ENCODE measurements around the gene YOD1.

The YOD1 gene

DNA sequence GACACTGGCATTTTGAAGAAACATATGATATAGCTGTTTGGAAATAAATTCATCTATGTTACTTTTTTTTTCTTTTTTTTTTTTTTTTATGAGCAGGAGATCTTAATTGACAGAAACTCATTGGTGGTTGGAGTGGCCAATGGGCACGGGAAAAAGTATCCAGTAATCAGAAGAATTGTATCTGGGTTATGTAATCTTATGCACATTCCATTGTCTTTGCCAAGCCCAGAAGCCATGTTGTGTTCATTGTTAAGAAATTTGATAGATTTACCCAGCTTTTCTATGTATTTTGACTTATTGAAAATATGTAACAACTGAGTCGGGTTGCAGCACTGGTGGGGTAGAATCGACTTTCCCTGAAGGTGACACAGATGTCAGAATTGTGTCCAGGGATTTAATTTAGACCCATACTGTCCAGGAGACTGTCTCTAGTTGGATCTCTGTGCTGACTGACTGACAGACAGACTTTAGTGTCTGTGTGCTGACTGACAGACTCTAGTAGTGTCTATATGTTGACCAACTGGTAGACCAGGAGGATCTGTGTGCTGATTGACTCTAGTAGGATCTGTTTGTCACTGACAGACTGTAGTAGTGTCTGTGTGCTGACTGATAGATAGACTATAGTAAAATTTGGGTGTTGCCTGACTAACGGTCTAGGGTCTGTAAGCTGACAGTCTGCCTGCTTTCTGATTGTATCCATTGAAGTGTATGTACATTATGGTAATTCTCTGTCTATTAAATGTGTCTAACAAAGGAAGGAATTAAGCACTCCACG is 25.4 kb upstream of the YOD1 start:
- no peaks in the 10 kb centered on the region for H3K36me3 ChIP-seq (ENCODE audit: insufficient read depth, low read length)

DNA sequence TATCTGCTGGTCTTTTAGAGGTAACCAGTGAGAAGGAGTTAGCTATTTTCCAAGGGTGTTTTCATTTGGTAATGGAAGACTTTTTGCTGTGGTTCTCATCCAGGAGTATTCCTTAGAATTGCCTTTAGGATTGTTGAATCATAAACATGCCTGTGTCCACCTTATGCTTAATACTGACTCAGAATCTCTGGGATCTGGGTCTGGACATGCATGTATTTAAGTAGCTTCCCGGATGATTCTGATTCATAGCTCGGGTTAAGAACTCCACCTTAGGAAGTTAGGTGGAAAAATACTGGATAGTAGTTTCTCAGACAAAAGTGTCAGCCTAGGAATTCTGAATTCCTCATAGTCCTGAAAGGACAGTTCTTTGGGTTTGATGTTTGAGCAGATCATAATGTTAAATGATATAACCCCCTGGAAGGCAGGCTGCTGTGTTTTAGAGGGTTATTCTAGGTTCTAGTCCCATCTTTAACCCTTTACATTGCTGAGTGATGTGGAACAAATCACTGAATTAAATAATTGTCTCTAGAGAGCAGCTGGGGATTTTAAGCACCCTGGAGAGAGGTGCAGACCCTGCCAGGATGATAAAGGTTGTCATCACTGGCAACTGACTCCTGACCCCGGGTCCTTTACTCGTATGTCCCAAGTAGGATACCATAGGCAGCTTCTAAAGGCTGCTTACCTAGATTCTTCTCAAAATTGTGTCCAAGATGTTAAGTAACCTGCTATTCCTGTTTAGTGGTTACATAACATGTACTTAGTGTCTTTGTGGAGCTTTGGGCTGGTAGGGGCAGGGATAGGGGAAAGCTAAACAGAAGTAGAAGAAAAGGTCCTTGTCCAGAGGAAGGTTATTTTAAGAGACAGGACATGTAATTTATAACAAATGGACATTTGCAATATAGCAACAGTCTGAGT is 23.2 kb upstream of the YOD1 start:
- Histone ChIP-seq H3K36me3 (ENCODE audit: insufficient read depth, low read length) (no peaks in the 10 kb centered on the region), H3K9ac (ENCODE audit: low read depth, low read length) (no peak overlapping the region), H3K4me1 (ENCODE audit: insufficient read depth, low read length) (0 out of 2 replicates have a peak, but pooled peaks cover 4% of the 10 kb centered on the region), H3K79me2 (ENCODE audit: insufficient read depth, low read length) (no peaks in the 10 kb centered on the region), H3K4me3 (ENCODE audit: low read depth in 1 of 2, low read length in 2 of 2) (no peak overlapping the region), H4K20me1 (ENCODE audit: insufficient read depth, low read length) (no peaks in the 10 kb centered on the region), H3K9me3 (ENCODE audit: insufficient read depth, low read length, severe bottlenecking) (no peaks in the 10 kb centered on the region), H2AFZ (ENCODE audit: low read depth, low read length) (no peak overlapping the region), H3K27me3 (ENCODE audit: insufficient read depth, low read length, poor library complexity) (peaks cover 6% of the 10 kb centered on the region), H3K27ac (ENCODE audit: low read length) (no peak overlapping the region), H3K4me2 (ENCODE audit: insufficient read depth, low read length) (no peak overlapping the region)
- TF ChIP-seq, protein P1, sequence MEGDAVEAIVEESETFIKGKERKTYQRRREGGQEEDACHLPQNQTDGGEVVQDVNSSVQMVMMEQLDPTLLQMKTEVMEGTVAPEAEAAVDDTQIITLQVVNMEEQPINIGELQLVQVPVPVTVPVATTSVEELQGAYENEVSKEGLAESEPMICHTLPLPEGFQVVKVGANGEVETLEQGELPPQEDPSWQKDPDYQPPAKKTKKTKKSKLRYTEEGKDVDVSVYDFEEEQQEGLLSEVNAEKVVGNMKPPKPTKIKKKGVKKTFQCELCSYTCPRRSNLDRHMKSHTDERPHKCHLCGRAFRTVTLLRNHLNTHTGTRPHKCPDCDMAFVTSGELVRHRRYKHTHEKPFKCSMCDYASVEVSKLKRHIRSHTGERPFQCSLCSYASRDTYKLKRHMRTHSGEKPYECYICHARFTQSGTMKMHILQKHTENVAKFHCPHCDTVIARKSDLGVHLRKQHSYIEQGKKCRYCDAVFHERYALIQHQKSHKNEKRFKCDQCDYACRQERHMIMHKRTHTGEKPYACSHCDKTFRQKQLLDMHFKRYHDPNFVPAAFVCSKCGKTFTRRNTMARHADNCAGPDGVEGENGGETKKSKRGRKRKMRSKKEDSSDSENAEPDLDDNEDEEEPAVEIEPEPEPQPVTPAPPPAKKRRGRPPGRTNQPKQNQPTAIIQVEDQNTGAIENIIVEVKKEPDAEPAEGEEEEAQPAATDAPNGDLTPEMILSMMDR (IDR thresholded peaks at IDR 0.05; ENCODE audit: borderline replicate concordance, extremely low read depth, low read length, poor library complexity, severe bottlenecking) = no peak
- TF ChIP-seq EZH2 (IDR thresholded peaks at IDR 0.05; ENCODE audit: borderline replicate concordance, low read depth, low read length, severe bottlenecking) = no peak
- no peak for DNase-seq
- ATAC-seq (ENCODE audit: insufficient read depth, low read depth) = no peak

More for the DNA sequence above, 25.4 kb upstream of the YOD1 start:
- ATAC-seq (ENCODE audit: insufficient read depth, low read depth) (no peak), DNase-seq (no peak)
- H3K4me1 ChIP-seq (ENCODE audit: insufficient read depth, low read length) = no peaks in the 10 kb centered on the region
- H3K9me3 ChIP-seq (ENCODE audit: insufficient read depth, low read length, severe bottlenecking) = no peaks in the 10 kb centered on the region
- no peak overlapping the region for H2AFZ ChIP-seq (ENCODE audit: low read depth, low read length)
- H3K79me2 ChIP-seq (ENCODE audit: insufficient read depth, low read length) = no peaks in the 10 kb centered on the region
- no peak overlapping the region for H3K9ac ChIP-seq (ENCODE audit: low read depth, low read length)
- TF ChIP-seq, protein P1 (IDR thresholded peaks at IDR 0.05; ENCODE audit: borderline replicate concordance, extremely low read depth, low read length, poor library complexity, severe bottlenecking) = no peak
- TF ChIP-seq EZH2 (IDR thresholded peaks at IDR 0.05; ENCODE audit: borderline replicate concordance, low read depth, low read length, severe bottlenecking) = no peak
- H3K27me3 ChIP-seq (ENCODE audit: insufficient read depth, low read length, poor library complexity) = peaks cover 6% of the 10 kb centered on the region
- H3K4me3 ChIP-seq (ENCODE audit: low read depth in 1 of 2, low read length in 2 of 2) = no peak overlapping the region
- H3K4me2 ChIP-seq (ENCODE audit: insufficient read depth, low read length) = no peak overlapping the region
- H4K20me1 ChIP-seq (ENCODE audit: insufficient read depth, low read length) = no peaks in the 10 kb centered on the region
- no peak overlapping the region for H3K27ac ChIP-seq (ENCODE audit: low read length)

DNA sequence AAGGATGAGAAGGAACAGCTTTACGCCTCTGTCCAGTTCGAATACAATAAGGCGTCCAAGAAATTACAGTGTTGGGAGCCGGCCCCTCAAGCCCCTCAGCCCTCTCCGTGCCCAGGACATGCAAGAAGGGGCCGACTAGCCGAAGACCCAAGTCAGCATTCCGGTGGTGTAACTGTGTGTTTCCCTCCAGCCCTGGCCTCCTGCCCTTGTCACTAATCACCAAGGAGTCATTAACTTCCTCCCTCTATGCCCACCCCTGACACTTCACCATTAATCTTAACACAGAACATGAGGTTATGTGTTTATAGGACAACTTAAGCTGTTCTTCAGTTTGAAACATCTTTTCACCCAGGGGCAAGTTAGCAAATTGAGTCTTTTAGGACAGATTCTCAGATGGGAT is 21.2 kb upstream of the YOD1 start:
- 0 out of 2 replicates have a peak, but pooled peaks cover 4% of the 10 kb centered on the region for H3K4me1 ChIP-seq (ENCODE audit: insufficient read depth, low read length)
- H3K27ac ChIP-seq (ENCODE audit: low read length) = no peak overlapping the region
- H3K4me3 ChIP-seq (ENCODE audit: low read depth in 1 of 2, low read length in 2 of 2) = no peak overlapping the region
- no peak overlapping the region for H2AFZ ChIP-seq (ENCODE audit: low read depth, low read length)
- peaks cover 6% of the 10 kb centered on the region for H3K27me3 ChIP-seq (ENCODE audit: insufficient read depth, low read length, poor library complexity)
- no peaks in the 10 kb centered on the region for H3K9me3 ChIP-seq (ENCODE audit: insufficient read depth, low read length, severe bottlenecking)
- H3K9ac ChIP-seq (ENCODE audit: low read depth, low read length) = no peak overlapping the region
- H3K4me2 ChIP-seq (ENCODE audit: insufficient read depth, low read length) = no peak overlapping the region
- H4K20me1 ChIP-seq (ENCODE audit: insufficient read depth, low read length) = no peaks in the 10 kb centered on the region
- ATAC-seq (ENCODE audit: insufficient read depth, low read depth) (no peak), DNase-seq (no peak)
- TF ChIP-seq, protein P1 (IDR thresholded peaks at IDR 0.05; ENCODE audit: borderline replicate concordance, extremely low read depth, low read length, poor library complexity, severe bottlenecking) = no peak
- TF ChIP-seq EZH2 (IDR thresholded peaks at IDR 0.05; ENCODE audit: borderline replicate concordance, low read depth, low read length, severe bottlenecking) = no peak
- no peaks in the 10 kb centered on the region for H3K79me2 ChIP-seq (ENCODE audit: insufficient read depth, low read length)
- H3K36me3 ChIP-seq (ENCODE audit: insufficient read depth, low read length) = no peaks in the 10 kb centered on the region
